NCI-H774 (cell line): Measurements from ENCODE around the gene GDPD2.
A peak's percentile ranks its signal among the peaks of the same experiment; 100 is the strongest.

Source experiments
- DNase-seq: peaks from one replicate; lab custom pipeline; 2025; lab: John Stamatoyannopoulos, UW

The GDPD2 gene

DNA sequence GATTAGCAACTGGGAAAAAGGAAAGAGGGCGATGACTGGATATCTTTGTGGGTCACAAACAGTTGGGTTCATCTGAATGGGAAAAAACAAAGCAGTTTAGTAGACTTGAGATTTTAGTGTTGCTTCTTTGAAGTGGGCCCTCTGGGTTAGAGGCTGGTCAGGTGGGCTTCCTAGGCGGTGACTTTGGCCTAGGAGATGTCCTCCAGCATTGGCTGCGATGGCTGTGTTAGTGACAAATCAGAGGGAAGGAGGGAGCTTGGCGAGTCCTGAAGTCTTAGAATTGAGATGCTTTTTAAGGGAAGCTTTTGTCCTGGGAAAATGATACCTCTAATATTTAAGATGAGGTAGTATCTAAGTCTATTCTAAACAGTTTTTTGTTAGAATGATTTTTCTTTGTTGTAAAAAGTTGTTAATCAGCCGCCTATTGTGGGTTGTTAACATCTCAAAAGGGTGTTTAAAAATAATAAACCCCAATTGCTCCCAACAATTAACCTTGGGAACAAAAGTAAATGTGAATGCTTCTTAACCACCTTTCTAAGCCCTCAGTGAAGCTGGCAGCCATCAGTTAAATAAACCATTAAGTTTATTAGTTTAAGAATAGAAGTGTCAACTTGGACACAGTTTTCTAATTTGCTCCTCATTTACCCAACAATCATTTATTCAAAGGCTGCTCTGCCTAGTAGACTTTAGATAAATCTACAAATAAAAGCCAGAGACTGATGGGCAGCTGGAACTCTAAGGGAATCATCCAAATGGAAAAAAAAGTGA is 53.2 kb downstream of the GDPD2 start:
- peak; percentile 6 for DNase-seq

DNA sequence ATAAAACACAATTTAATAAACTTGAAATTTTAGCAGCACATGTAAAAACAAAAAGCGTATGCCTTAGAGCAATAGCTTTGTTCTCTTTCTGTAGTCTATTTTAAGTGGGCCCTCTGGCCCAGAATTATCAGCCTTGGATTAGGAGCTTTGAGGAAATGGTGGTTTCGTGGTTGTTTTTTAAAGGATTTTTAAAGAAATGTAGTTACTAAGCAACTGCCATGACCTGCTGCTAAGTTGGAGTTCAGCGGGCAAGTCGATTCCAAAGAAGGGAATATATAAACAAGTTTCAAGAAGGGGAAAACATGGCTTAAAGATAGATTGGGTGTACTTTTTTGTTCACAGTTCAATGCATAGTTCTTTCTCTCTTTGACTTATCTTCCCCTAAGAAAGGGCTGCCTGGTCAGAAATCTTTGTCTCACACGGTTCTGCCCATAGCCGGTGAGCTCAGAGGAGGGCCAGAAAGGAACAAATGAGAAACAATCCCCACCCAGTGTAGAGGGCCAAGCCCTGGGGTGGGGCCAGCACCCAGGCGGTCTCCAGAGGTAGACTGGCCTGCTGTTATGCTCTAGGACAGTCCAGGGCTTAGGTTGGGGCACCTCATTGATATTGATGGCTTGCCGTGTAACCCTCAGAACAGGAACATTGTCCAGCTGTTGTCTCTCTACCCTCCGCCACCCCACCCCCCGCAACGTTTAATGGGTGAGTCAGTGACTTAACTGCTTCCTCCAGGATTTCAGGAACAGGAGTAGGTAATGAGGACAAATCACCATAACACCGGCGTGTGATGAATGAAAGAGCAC is 54.0 kb downstream of the GDPD2 start:
- DNase-seq: peak; percentile 34

DNA sequence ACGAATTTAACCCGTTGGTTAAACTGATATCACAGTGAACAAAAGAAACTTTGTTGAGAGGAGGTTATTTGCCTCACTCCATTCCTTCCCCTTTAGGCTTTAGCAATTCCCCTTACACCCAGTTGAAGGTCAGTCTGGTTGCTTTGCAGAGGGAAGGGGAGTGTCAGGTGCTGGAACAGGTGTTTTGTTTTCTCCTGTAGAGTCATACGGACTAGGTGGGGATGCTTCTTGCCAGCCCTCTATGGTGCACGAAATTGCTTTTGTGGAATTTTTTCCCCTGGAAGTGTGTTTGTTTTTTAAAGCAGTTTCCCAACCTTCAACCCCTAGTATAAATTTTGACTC is 54.6 kb downstream of the GDPD2 start:
- no peak for DNase-seq

DNA sequence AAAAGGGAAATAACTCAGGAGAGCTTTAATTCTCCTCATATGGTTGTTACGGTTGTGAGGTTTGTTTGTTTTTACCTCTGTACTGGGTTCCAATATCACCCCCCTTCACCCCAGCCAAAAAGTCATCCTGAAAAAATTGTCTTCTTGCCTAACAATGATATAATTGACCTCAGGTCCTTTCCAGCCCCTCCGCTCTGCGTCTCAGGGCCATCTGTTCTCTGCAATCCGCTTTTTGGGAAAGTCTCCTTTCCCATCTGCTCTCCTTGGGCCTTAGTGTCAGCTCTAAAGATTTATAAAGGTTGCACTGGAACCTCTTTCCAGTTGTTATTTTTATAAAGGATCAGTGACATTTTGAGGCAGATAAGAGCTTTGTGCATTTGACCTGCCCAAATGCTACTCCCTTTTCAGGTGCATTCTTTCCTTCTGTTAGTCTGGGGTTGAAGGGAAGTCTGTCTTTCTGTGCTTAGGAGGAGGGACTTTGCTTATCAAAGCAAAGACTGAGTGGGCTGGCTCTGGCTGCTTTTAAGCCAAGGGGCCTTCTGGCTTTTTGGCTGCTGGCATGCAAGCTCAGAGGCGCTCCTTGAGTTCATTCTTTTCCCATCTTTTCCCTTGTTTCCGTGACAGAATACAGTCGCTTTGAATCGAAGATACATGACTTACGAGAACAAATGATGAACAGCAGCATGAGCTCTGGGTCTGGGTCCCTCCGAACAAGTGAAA is 55.6 kb downstream of the GDPD2 start:
- DNase-seq: no peak

DNA sequence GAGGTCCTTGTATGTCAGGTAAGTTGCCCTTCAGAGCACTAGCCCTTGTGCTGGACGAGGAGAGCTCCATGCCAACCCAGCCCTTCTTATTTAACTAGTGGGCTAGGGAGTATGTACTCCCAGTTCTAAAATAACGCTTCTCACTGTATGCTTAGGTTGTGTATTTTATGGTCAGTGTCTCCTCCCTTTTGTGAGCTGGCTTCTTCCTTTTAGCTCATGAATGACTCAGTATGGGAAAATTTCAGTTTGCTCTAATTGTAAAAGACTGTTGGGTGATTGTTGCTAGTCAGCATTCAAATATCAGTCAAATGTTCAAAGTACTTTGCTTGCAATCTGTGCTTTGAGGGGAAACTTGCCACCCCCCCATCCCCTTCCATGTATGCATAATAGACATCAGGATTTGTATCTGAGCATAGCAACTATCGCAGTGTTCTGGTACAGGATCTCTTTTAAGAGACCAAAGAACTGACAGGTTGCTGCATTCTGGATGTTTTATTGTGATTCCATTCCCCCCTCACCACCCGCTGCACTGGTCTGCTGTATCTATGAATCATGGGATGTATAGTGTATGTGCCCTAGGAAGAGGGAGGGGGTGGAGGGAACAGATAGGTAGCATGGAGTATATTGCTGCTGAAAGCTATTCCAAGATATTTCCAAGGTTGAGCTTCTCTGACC is 56.3 kb downstream of the GDPD2 start:
- no peak for DNase-seq

DNA sequence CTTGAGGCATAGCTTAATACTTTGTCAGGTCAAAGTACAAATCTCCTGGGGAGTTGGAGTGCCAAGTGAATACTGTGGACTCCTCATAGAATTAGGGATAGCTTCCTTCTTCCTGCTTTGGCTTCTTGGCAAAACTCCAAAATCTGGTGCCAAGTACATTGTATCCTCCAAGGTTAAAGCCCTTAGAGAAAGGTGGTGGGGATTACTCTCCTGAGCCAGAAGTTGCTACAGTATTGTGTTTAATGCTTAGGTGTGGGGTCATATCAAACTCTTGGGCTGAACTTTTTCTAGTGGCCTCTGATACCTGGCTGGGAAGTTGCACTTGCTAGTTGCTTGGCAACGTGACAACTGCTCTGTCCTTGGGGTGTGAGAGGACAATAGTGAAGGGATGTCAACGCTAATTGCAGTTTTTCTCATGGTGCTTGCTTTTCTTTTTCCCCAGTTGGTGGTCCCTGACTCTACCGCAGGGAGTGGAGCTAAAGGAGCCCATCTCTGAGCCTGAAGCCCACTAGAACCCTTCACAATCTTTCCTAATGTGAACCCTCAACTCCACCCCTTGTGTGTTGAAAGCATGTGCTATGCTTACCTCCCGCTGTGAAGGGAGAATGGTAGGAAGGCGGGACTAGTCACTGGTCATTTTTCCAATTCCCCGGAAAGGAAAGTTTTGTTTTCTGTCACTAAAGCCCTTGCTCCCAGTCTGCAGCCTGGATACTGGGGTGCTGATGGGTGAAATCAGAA is 57.0 kb downstream of the GDPD2 start:
- DNase-seq: no peak

DNA sequence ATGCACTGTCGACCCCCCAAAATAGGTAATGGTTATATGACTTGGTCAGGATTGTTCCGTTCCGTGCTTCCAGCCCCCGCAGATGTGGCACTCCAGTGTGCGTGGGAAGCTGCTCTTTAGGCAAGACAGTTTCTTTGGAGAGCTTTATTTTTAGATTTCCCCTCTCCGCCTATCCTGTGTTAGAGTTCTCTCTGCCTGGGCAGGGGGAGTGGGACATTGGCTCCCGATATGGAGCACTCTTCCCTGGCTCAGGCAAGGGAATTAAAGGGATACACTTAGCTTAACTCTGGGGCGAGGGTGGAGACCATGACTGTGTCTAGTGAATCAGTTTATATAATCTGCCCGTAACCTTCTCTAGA is 57.5 kb downstream of the GDPD2 start:
- DNase-seq: no peak

DNA sequence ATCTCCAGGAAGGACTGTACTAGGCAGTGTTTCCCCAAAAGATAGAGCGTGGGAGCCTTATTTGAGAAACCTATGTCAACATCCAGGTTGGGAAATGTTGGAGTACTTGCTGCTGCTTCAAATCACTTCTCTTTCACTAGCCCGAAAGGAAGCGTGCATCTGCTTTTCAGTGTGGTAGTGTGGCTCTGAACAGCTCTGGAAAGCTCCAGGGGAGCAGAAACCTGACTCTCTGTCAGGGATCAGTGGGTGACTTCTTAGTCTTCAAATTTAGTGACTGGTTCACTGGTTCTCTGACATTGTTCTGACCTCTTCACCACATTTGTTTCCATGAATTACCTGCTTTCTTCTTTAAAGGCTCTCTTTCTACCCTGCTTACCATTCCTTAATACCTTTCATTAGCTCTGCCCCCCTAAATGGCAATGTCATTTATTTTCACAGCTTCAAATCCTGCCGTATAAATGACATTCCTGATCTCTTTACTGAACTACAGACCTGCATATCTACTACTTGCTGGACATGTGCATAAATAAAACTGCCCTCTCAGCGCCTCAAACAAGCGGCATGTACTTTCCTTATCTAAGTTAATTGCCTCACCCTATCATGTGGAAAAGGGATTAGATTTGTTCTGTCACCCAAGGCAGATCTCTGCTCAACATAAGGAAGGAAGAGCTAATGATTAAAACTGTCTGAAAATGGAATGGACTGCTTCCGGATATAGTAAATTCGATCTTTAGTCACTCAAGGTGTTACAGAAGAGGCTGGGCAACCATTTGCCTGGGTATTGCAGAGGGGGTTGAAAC is 58.6 kb downstream of the GDPD2 start:
- DNase-seq: no peak

DNA sequence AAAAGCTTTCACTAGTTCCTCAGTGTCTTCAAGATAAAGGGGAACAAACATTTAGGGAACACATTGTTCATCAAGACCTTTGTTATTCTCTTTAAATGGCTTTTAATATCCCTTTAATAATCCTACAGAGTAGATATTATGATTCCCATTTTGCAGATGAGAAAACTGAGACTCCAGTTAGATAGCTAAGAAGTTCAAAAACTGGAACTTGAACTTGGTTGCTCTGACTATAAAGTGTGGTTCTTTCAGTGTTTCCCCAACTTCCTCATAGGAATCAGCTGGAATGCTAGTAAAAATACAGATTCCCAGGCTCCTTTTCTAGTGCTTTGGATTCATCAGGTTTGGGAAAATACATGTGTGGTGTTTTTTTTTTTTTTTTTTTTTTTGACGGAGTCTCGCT is 59.2 kb downstream of the GDPD2 start:
- DNase-seq: no peak
